HepG2 (cell line): ENCODE data around the gene FSD1. TPM values are rescaled to one million over a fixed set of nuclear protein-coding genes. Genes with fewer than 3 reads are reported as not detected.

Experiments
- GATAD1 ChIP-seq: IDR thresholded peaks from 2 replicates; pipeline ENCODE4 v1.6.1; 2016; ENCODE audit warnings: missing genetic modification reagents, missing compliant biosample characterization
- KMT2B ChIP-seq: IDR thresholded peaks from 2 replicates; pipeline ENCODE4 v1.6.1; 2016; ENCODE audit warnings: missing genetic modification reagents, missing compliant biosample characterization
- MEIS2 ChIP-seq: sonication (generic); formaldehyde crosslinking; IDR thresholded peaks from 2 replicates; pipeline ENCODE4 v1.9.0; 2021; ENCODE audit warnings: mild to moderate bottlenecking, missing genetic modification reagents
- MTA1 ChIP-seq: sonication (generic); formaldehyde crosslinking; IDR thresholded peaks from 2 replicates; pipeline ENCODE4 v1.4.0; 2020; ENCODE audit warnings: missing genetic modification reagents, mild to moderate bottlenecking, borderline replicate concordance
- PHF20 ChIP-seq: sonication (generic); formaldehyde crosslinking; IDR thresholded peaks from 2 replicates; pipeline ENCODE4 v1.5.0; 2020; ENCODE audit warnings: mild to moderate bottlenecking, missing genetic modification reagents
- PHF8 ChIP-seq: sonication (generic); formaldehyde crosslinking; IDR thresholded peaks from 2 replicates; pipeline ENCODE4 v1.5.0; 2020; ENCODE audit warnings: missing genetic modification reagents
- SAFB2 ChIP-seq: sonication (generic); formaldehyde crosslinking; IDR thresholded peaks from 2 replicates; pipeline ENCODE4 v1.5.1; 2020; ENCODE audit warnings: missing genetic modification reagents, low read depth, mild to moderate bottlenecking, borderline replicate concordance
- SAP130 ChIP-seq: IDR thresholded peaks from 2 replicates; pipeline ENCODE4 v1.6.1; 2016; ENCODE audit warnings: low read depth
- SP2 ChIP-seq: sonication (generic); formaldehyde crosslinking; IDR thresholded peaks from 2 replicates; pipeline ENCODE4 v1.5.1; 2020; ENCODE audit warnings: mild to moderate bottlenecking, missing genetic modification reagents
- ZNF124 ChIP-seq: sonication (generic); formaldehyde crosslinking; IDR thresholded peaks from 2 replicates; pipeline ENCODE4 v1.4.0; 2020; ENCODE audit warnings: missing genetic modification reagents
- ZNF616 ChIP-seq: sonication (generic); formaldehyde crosslinking; IDR thresholded peaks from 2 replicates; pipeline ENCODE4 v1.5.0; 2020; ENCODE audit warnings: low read depth, mild to moderate bottlenecking, missing genetic modification reagents
- ZNF737 ChIP-seq: sonication (generic); formaldehyde crosslinking; IDR thresholded peaks from 2 replicates; pipeline ENCODE4 v1.5.0; 2020; ENCODE audit warnings: missing genetic modification reagents, mild to moderate bottlenecking, borderline replicate concordance
- polyA plus RNA-seq, 8 experiments: library from polyadenylated mRNA; depleted of rRNA in 3 of 8; stranded (reverse) in 7 of 8; unstranded in 1 of 8; fragments of >200 nt; fragmentation: Illumina TruSeq in 4 of 8; extraction: Trizol in 4 of 8; gene quantifications; 2 replicates each; pipeline versions ENCODE4 v1.2.1 to v1.2.3, GENCODE V29; 2011 to 2016; ENCODE audit warnings: low read depth in 4 of 8, missing spikeins in 1 of 8, mixed read lengths in 1 of 8; ENCODE audit not compliant: insufficient read depth in 1 of 8
- total RNA-seq, 5 experiments: library from RNA; depleted of rRNA; stranded (reverse); fragments of >200 nt; fragmentation: Illumina TruSeq; extraction: Trizol; gene quantifications; 2 replicates each; pipeline ENCODE4 v1.2.3, GENCODE V29; 2016; ENCODE audit warnings: low read depth in 1 of 5
- TF ChIP-seq, protein P1 (sequence below): sonication (generic); formaldehyde crosslinking; IDR thresholded peaks from 2 replicates; pipeline ENCODE4 v1.5.0; 2020; ENCODE audit warnings: mild to moderate bottlenecking, missing genetic modification reagents, borderline replicate concordance
- TF ChIP-seq, protein P2 (sequence below): sonication (generic); formaldehyde crosslinking; IDR thresholded peaks from 2 replicates; pipeline ENCODE4 v1.5.1; 2020; ENCODE audit warnings: missing genetic modification reagents, mild to moderate bottlenecking, borderline replicate concordance
- TF ChIP-seq, protein P3 (sequence below): IDR thresholded peaks from 2 replicates; pipeline ENCODE4 v1.6.1; 2012; ENCODE audit warnings: inconsistent platforms
- TF ChIP-seq, protein P4 (sequence below): sonication (generic); formaldehyde crosslinking; conservative IDR thresholded peaks from 2 replicates; pipeline ENCODE4 v1.4.0; 2020; ENCODE audit warnings: mild to moderate bottlenecking, missing genetic modification reagents, moderate library complexity
- TF ChIP-seq, protein P5 (sequence below): sonication (generic); formaldehyde crosslinking; IDR thresholded peaks from 2 replicates; pipeline ENCODE4 v1.8.0; 2022; ENCODE audit warnings: mild to moderate bottlenecking, missing genetic modification reagents, moderate library complexity

The FSD1 gene
- total and polyA plus RNA-seq, 2 of the 13 experiments (the other 11 are each of a cell fraction or from before 2014, with no cell fraction given): 0.29 to 0.66 TPM

DNA sequence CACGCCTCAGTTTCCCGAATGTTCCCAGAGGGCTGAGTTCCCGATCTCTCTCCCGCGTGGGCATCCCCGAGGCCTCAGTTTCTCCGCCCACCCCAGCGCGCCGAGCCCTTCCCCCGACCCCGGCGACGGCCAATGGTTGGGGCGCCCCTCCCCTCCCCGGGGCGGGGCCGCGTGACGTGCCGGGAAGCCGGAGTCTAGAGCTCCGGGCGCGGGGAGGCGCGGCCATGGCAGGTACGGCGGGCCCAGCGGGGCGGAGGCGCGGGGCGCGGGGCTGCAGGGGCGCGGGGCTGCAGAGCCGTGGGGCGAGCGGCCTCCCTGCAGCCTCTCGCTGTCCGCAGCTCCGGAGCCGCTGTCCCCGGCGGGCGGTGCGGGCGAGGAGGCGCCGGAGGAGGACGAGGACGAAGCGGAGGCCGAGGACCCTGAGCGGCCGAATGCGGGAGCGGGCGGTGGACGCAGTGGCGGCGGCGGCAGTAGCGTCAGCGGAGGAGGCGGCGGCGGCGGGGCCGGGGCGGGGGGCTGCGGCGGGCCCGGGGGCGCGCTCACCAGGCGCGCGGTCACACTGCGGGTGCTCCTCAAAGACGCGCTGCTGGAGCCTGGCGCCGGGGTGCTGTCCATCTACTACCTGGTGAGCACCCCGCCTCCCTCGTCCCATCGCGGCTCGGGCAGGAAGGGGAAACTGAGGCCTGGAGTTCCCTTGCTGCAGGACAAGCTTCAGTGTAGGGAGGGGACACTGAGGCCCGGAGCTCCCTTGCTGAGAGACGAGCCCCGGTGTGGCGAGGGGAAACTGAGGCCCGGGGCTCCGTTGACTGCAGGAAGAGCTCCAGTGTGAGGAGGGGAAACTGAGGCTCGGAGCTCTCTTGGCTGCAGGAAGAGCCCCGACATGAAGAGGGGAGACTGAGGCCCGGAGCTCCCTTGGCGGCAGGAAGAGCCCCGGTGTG, 39.2 kb downstream of the FSD1 start, which contains the start of gene MPND (continued):
- TF ChIP-seq, protein P1, sequence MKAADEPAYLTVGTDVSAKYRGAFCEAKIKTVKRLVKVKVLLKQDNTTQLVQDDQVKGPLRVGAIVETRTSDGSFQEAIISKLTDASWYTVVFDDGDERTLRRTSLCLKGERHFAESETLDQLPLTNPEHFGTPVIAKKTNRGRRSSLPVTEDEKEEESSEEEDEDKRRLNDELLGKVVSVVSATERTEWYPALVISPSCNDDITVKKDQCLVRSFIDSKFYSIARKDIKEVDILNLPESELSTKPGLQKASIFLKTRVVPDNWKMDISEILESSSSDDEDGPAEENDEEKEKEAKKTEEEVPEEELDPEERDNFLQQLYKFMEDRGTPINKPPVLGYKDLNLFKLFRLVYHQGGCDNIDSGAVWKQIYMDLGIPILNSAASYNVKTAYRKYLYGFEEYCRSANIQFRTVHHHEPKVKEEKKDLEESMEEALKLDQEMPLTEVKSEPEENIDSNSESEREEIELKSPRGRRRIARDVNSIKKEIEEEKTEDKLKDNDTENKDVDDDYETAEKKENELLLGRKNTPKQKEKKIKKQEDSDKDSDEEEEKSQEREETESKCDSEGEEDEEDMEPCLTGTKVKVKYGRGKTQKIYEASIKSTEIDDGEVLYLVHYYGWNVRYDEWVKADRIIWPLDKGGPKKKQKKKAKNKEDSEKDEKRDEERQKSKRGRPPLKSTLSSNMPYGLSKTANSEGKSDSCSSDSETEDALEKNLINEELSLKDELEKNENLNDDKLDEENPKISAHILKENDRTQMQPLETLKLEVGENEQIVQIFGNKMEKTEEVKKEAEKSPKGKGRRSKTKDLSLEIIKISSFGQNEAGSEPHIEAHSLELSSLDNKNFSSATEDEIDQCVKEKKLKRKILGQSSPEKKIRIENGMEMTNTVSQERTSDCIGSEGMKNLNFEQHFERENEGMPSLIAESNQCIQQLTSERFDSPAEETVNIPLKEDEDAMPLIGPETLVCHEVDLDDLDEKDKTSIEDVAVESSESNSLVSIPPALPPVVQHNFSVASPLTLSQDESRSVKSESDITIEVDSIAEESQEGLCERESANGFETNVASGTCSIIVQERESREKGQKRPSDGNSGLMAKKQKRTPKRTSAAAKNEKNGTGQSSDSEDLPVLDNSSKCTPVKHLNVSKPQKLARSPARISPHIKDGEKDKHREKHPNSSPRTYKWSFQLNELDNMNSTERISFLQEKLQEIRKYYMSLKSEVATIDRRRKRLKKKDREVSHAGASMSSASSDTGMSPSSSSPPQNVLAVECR (CRISPR knock-in tag): peak; percentile 70
- TF ChIP-seq, protein P2, sequence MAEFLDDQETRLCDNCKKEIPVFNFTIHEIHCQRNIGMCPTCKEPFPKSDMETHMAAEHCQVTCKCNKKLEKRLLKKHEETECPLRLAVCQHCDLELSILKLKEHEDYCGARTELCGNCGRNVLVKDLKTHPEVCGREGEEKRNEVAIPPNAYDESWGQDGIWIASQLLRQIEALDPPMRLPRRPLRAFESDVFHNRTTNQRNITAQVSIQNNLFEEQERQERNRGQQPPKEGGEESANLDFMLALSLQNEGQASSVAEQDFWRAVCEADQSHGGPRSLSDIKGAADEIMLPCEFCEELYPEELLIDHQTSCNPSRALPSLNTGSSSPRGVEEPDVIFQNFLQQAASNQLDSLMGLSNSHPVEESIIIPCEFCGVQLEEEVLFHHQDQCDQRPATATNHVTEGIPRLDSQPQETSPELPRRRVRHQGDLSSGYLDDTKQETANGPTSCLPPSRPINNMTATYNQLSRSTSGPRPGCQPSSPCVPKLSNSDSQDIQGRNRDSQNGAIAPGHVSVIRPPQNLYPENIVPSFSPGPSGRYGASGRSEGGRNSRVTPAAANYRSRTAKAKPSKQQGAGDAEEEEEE (CRISPR knock-in tag): no peak
- no peak for TF ChIP-seq ZNF124 (CRISPR knock-in tag)
- TF ChIP-seq SAP130 (CRISPR knock-in tag): peak; percentile 73; the same call in 1 of the 2 replicates
- 0 out of 2 replicates have a peak, but pooled peaks have one; percentile 41 for TF ChIP-seq PHF8 (CRISPR knock-in tag)
- no peak for TF ChIP-seq SP2 (CRISPR knock-in tag)
- TF ChIP-seq KMT2B (CRISPR knock-in tag): no peak
- peak; percentile 18; the same call in 1 of the 2 replicates for TF ChIP-seq PHF20 (CRISPR knock-in tag)
- TF ChIP-seq, protein P3, sequence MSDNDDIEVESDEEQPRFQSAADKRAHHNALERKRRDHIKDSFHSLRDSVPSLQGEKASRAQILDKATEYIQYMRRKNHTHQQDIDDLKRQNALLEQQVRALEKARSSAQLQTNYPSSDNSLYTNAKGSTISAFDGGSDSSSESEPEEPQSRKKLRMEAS: 0 out of 2 replicates have a peak, but pooled peaks have one; percentile 77
- TF ChIP-seq, protein P4, sequence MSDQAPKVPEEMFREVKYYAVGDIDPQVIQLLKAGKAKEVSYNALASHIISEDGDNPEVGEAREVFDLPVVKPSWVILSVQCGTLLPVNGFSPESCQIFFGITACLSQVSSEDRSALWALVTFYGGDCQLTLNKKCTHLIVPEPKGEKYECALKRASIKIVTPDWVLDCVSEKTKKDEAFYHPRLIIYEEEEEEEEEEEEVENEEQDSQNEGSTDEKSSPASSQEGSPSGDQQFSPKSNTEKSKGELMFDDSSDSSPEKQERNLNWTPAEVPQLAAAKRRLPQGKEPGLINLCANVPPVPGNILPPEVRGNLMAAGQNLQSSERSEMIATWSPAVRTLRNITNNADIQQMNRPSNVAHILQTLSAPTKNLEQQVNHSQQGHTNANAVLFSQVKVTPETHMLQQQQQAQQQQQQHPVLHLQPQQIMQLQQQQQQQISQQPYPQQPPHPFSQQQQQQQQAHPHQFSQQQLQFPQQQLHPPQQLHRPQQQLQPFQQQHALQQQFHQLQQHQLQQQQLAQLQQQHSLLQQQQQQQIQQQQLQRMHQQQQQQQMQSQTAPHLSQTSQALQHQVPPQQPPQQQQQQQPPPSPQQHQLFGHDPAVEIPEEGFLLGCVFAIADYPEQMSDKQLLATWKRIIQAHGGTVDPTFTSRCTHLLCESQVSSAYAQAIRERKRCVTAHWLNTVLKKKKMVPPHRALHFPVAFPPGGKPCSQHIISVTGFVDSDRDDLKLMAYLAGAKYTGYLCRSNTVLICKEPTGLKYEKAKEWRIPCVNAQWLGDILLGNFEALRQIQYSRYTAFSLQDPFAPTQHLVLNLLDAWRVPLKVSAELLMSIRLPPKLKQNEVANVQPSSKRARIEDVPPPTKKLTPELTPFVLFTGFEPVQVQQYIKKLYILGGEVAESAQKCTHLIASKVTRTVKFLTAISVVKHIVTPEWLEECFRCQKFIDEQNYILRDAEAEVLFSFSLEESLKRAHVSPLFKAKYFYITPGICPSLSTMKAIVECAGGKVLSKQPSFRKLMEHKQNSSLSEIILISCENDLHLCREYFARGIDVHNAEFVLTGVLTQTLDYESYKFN (CRISPR knock-in tag): no peak
- TF ChIP-seq, protein P5, sequence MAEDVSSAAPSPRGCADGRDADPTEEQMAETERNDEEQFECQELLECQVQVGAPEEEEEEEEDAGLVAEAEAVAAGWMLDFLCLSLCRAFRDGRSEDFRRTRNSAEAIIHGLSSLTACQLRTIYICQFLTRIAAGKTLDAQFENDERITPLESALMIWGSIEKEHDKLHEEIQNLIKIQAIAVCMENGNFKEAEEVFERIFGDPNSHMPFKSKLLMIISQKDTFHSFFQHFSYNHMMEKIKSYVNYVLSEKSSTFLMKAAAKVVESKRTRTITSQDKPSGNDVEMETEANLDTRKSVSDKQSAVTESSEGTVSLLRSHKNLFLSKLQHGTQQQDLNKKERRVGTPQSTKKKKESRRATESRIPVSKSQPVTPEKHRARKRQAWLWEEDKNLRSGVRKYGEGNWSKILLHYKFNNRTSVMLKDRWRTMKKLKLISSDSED (CRISPR knock-in tag): 0 out of 2 replicates have a peak, but pooled peaks have one; percentile 37
- peak; percentile 46; the same call in 1 of the 2 replicates for TF ChIP-seq MTA1
- peak; percentile 64 for TF ChIP-seq GATAD1 (CRISPR knock-in tag)
- peak; percentile 21; the same call in 1 of the 2 replicates for TF ChIP-seq ZNF616
- 0 out of 2 replicates have a peak, but pooled peaks have one; percentile 55 for TF ChIP-seq SAFB2 (CRISPR knock-in tag)
- TF ChIP-seq ZNF737 (CRISPR knock-in tag): no peak
- no peak; the same call in 1 of the 2 replicates for TF ChIP-seq MEIS2 (CRISPR knock-in tag)
